HG02571 (cell line): ENCODE data around the gene NCAM2.

Experiments
- ATAC-seq: cut with Tn5 transposase; IDR thresholded peaks from one replicate; pipeline ENCODE4 v1.9.1; 2021; ENCODE audit warnings: mild to moderate bottlenecking, moderate library complexity; ENCODE audit not compliant: unreplicated experiment

NCAM2 gene

GRCh38 chr21:21204366-21204996 is 206.3 kb downstream of the NCAM2 start:
- no peak for ATAC-seq

GRCh38 chr21:21205604-21206003 is 207.4 kb downstream of the NCAM2 start:
- ATAC-seq: no peak

GRCh38 chr21:21210552-21210951 is 212.3 kb downstream of the NCAM2 start:
- no peak for ATAC-seq

GRCh38 chr21:21213297-21213696 is 215.1 kb downstream of the NCAM2 start:
- ATAC-seq: no peak

- ATAC-seq: no peak
Observed at GRCh38 chr21:21216047-21216446, 217.8 kb downstream of the NCAM2 start.

GRCh38 chr21:21226472-21226871 is 228.3 kb downstream of the NCAM2 start:
- no peak for ATAC-seq

- no peak for ATAC-seq
Observed at GRCh38 chr21:21230672-21231071, 232.5 kb downstream of the NCAM2 start.

- ATAC-seq: no peak
Observed at GRCh38 chr21:21231913-21232312, 233.7 kb downstream of the NCAM2 start.

- no peak for ATAC-seq
Observed at GRCh38 chr21:21232320-21232719, 234.1 kb downstream of the NCAM2 start.

GRCh38 chr21:21233051-21233450 is 234.8 kb downstream of the NCAM2 start:
- no peak for ATAC-seq

GRCh38 chr21:21236996-21237395 is 238.8 kb downstream of the NCAM2 start:
- ATAC-seq: no peak

- no peak for ATAC-seq
Observed at GRCh38 chr21:21238629-21239400, 240.6 kb downstream of the NCAM2 start.

- ATAC-seq: no peak
Observed at GRCh38 chr21:21241391-21241790, 243.2 kb downstream of the NCAM2 start.

- no peak for ATAC-seq
Observed at GRCh38 chr21:21246007-21246406, 247.8 kb downstream of the NCAM2 start.

- ATAC-seq: no peak
Observed at GRCh38 chr21:21247424-21247823, 249.2 kb downstream of the NCAM2 start.

- no peak for ATAC-seq
Observed at GRCh38 chr21:21262048-21262447, 263.8 kb downstream of the NCAM2 start.

GRCh38 chr21:21268061-21268471 is 269.9 kb downstream of the NCAM2 start:
- no peak for ATAC-seq

GRCh38 chr21:21268885-21269284 is 270.7 kb downstream of the NCAM2 start:
- ATAC-seq: no peak

GRCh38 chr21:21279193-21279901 is 281.1 kb downstream of the NCAM2 start:
- ATAC-seq: no peak

- ATAC-seq: no peak
Observed at GRCh38 chr21:21283810-21284209, 285.6 kb downstream of the NCAM2 start.

GRCh38 chr21:21286170-21286798 is 288.1 kb downstream of the NCAM2 start:
- no peak for ATAC-seq
